ENCODE data around the gene AP1B1. TPM values are rescaled to one million over a fixed set of nuclear protein-coding genes. Genes with fewer than 3 reads are reported as not detected.
A peak's percentile ranks its signal among the peaks of the same experiment; 100 is the strongest.

Gene AP1B1
- total and polyA plus RNA-seq, 2 of the 13 experiments (the other 11 are each of a cell fraction or from before 2014, with no cell fraction given), result 26.6 to 29.7 TPM

- TF ChIP-seq ZNF790 (CRISPR knock-in tag; IDR thresholded peaks at IDR 0.05; ENCODE audit: borderline replicate concordance), result no peak
- TF ChIP-seq KLF16 (CRISPR knock-in tag; IDR thresholded peaks at IDR 0.05), result 0 out of 4 replicates have a peak, but pooled peaks of 1 of the 2 experiments have one; percentile 32
- TF ChIP-seq NR1H2 (CRISPR knock-in tag; IDR thresholded peaks at IDR 0.05; ENCODE audit: borderline replicate concordance, low read depth), result no peak
- no peak for TF ChIP-seq ZNF10 (CRISPR knock-in tag; IDR thresholded peaks at IDR 0.05; ENCODE audit: borderline replicate concordance, low read depth)
- no peak for TF ChIP-seq ZNF318 (CRISPR knock-in tag; IDR thresholded peaks at IDR 0.05)
- TF ChIP-seq ZNF644 (CRISPR knock-in tag; IDR thresholded peaks at IDR 0.05; ENCODE audit: low read depth), result no peak
- TF ChIP-seq EP300 (IDR thresholded peaks at IDR 0.05; ENCODE audit: low read depth in 2 of 2, low read length in 2 of 2), result no peak
- TF ChIP-seq EP300 (CRISPR knock-in tag; IDR thresholded peaks at IDR 0.05; ENCODE audit: borderline replicate concordance), result no peak
- TF ChIP-seq NR2F6 (IDR thresholded peaks at IDR 0.05), result no peak
- TF ChIP-seq NR2F6 (CRISPR knock-in tag; IDR thresholded peaks at IDR 0.05), result no peak
- no peak for TF ChIP-seq MAFF (IDR thresholded peaks at IDR 0.05; ENCODE audit: low read depth, low read length)
- no peak for TF ChIP-seq ZNF772 (CRISPR knock-in tag; IDR thresholded peaks at IDR 0.05)
- no peak for TF ChIP-seq TRIM24 (CRISPR knock-in tag; IDR thresholded peaks at IDR 0.05)
- no peak for TF ChIP-seq TGIF2 (CRISPR knock-in tag; IDR thresholded peaks at IDR 0.05)
- TF ChIP-seq ARID5B (CRISPR knock-in tag; IDR thresholded peaks at IDR 0.05), result peak; percentile 43
- TF ChIP-seq SALL1 (CRISPR knock-in tag; IDR thresholded peaks at IDR 0.05), result peak; percentile 17; the same call in 1 of the 2 replicates
- no peak for TF ChIP-seq HOXD1 (CRISPR knock-in tag; IDR thresholded peaks at IDR 0.05)
- TF ChIP-seq HNRNPL (IDR thresholded peaks at IDR 0.05; ENCODE audit: low read depth, low read length), result no peak
- no peak for TF ChIP-seq ZNF501 (CRISPR knock-in tag; IDR thresholded peaks at IDR 0.05)
- peak; percentile 46; the same call in 1 of the 2 replicates for TF ChIP-seq RXRB (CRISPR knock-in tag; IDR thresholded peaks at IDR 0.05; ENCODE audit: borderline replicate concordance)
Observed at GRCh38 chr22:29394931-29395581, 6.7 kb upstream of the AP1B1 start (continued).

Data from HepG2 (cell line).